HEK293 (cell line): ENCODE measurements around the gene LRP10.
A peak's percentile ranks its signal among the peaks of the same experiment; 100 is the strongest.

Source experiments
- GLI2 ChIP-seq: fragments of 450-650 bp; formaldehyde crosslinking; IDR thresholded peaks from 2 replicates; pipeline ENCODE4; 2017; ENCODE audit warnings: missing biosample characterization, missing genetic modification characterization, low read depth, borderline replicate concordance
- KLF10 ChIP-seq: fragments of 450-650 bp; IDR thresholded peaks from 2 replicates; pipeline ENCODE4 v1.5.1; 2018; ENCODE audit warnings: missing biosample characterization, mild to moderate bottlenecking, missing genetic modification characterization
- KLF17 ChIP-seq: fragments of 450-650 bp; formaldehyde crosslinking; IDR thresholded peaks from 2 replicates; pipeline ENCODE4 v1.5.1; 2016; ENCODE audit warnings: missing biosample characterization, missing genetic modification characterization
- PRDM1 ChIP-seq: fragments of 450-650 bp; formaldehyde crosslinking; IDR thresholded peaks from 2 replicates; pipeline ENCODE4; 2016; ENCODE audit warnings: missing biosample characterization, missing genetic modification characterization
- SCRT1 ChIP-seq: fragments of 450-650 bp; formaldehyde crosslinking; IDR thresholded peaks from 2 replicates; pipeline ENCODE4 v1.5.1; 2016; ENCODE audit warnings: missing biosample characterization, missing genetic modification characterization, borderline replicate concordance
- SP3 ChIP-seq: fragments of 450-650 bp; formaldehyde crosslinking; IDR thresholded peaks from 2 replicates; pipeline ENCODE4 v1.5.1; 2016; ENCODE audit warnings: missing biosample characterization, missing genetic modification characterization
- ZFP69B ChIP-seq: fragments of 450-650 bp; formaldehyde crosslinking; IDR thresholded peaks from 2 replicates; pipeline ENCODE4 v1.5.1; 2016; ENCODE audit warnings: missing biosample characterization, missing genetic modification characterization
- ZNF121 ChIP-seq: fragments of 450-650 bp; formaldehyde crosslinking; IDR thresholded peaks from 2 replicates; pipeline ENCODE4 v1.5.1; 2016; ENCODE audit warnings: missing biosample characterization, missing genetic modification characterization
- ZNF133 ChIP-seq: fragments of 450-650 bp; formaldehyde crosslinking; IDR thresholded peaks from 2 replicates; pipeline ENCODE4 v1.5.1; 2016; ENCODE audit warnings: missing biosample characterization, missing genetic modification characterization
- ZNF138 ChIP-seq: fragments of 450-650 bp; formaldehyde crosslinking; IDR thresholded peaks from 2 replicates; pipeline ENCODE4 v1.5.1; 2016; ENCODE audit warnings: missing biosample characterization, missing genetic modification characterization, borderline replicate concordance
- ZNF157 ChIP-seq: fragments of 450-650 bp; formaldehyde crosslinking; IDR thresholded peaks from 2 replicates; pipeline ENCODE4 v1.5.1; 2016; ENCODE audit warnings: missing biosample characterization, missing genetic modification characterization
- ZNF23 ChIP-seq: fragments of 450-650 bp; formaldehyde crosslinking; IDR thresholded peaks from 2 replicates; pipeline ENCODE4 v1.5.1; 2016; ENCODE audit warnings: missing biosample characterization, missing genetic modification characterization, borderline replicate concordance
- ZNF302 ChIP-seq: fragments of 450-650 bp; formaldehyde crosslinking; IDR thresholded peaks from 2 replicates; pipeline ENCODE4 v1.5.1; 2016; ENCODE audit warnings: missing biosample characterization, missing genetic modification characterization, low read depth
- ZNF350 ChIP-seq: fragments of 450-650 bp; formaldehyde crosslinking; IDR thresholded peaks from 2 replicates; pipeline ENCODE4 v1.5.0; 2017; ENCODE audit warnings: missing biosample characterization, mild to moderate bottlenecking, missing genetic modification characterization
- ZNF501 ChIP-seq: fragments of 450-650 bp; formaldehyde crosslinking; IDR thresholded peaks from 2 replicates; pipeline ENCODE4 v1.5.1; 2016; ENCODE audit warnings: missing biosample characterization, missing genetic modification characterization
- ZNF518A ChIP-seq: fragments of 450-650 bp; formaldehyde crosslinking; conservative IDR thresholded peaks from 2 replicates; pipeline ENCODE4 v1.5.1; 2016; ENCODE audit warnings: low read depth, missing biosample characterization, missing genetic modification characterization
- ZNF560 ChIP-seq: fragments of 450-650 bp; formaldehyde crosslinking; IDR thresholded peaks from 2 replicates; pipeline ENCODE4 v1.5.1; 2017; ENCODE audit warnings: missing biosample characterization, missing genetic modification characterization, borderline replicate concordance
- ZNF561 ChIP-seq: fragments of 450-650 bp; IDR thresholded peaks from 2 replicates; pipeline ENCODE4 v1.5.1; 2018; ENCODE audit warnings: missing biosample characterization, missing genetic modification characterization, borderline replicate concordance
- ZNF585B ChIP-seq: fragments of 450-650 bp; formaldehyde crosslinking; IDR thresholded peaks from 2 replicates; pipeline ENCODE4 v1.5.1; 2016; ENCODE audit warnings: missing biosample characterization, missing genetic modification characterization
- ZNF600 ChIP-seq: fragments of 450-650 bp; formaldehyde crosslinking; IDR thresholded peaks from 2 replicates; pipeline ENCODE4 v1.5.1; 2016; ENCODE audit warnings: missing biosample characterization, missing genetic modification characterization
- ZNF704 ChIP-seq: fragments of 450-650 bp; formaldehyde crosslinking; IDR thresholded peaks from 2 replicates; pipeline ENCODE4 v1.5.1; 2016; ENCODE audit warnings: missing biosample characterization, missing genetic modification characterization
- ZNF776 ChIP-seq: fragments of 450-650 bp; formaldehyde crosslinking; IDR thresholded peaks from 2 replicates; pipeline ENCODE4 v1.5.0; 2017; ENCODE audit warnings: missing biosample characterization, missing genetic modification characterization, borderline replicate concordance
- ZNF785 ChIP-seq: fragments of 450-650 bp; formaldehyde crosslinking; IDR thresholded peaks from 2 replicates; pipeline ENCODE4 v1.5.1; 2016; ENCODE audit warnings: missing biosample characterization, missing genetic modification characterization
- ZNF837 ChIP-seq: fragments of 450-650 bp; formaldehyde crosslinking; IDR thresholded peaks from 2 replicates; pipeline ENCODE4 v1.5.1; 2016; ENCODE audit warnings: missing biosample characterization, missing genetic modification characterization
- TF ChIP-seq, protein P1 (sequence below): fragments of 450-650 bp; formaldehyde crosslinking; IDR thresholded peaks from 2 replicates; pipeline ENCODE4 v1.5.1; 2016; ENCODE audit warnings: missing biosample characterization, missing genetic modification characterization
- TF ChIP-seq, protein P2 (sequence below): fragments of 450-650 bp; formaldehyde crosslinking; IDR thresholded peaks from 2 replicates; pipeline ENCODE4 v1.5.1; 2016; ENCODE audit warnings: missing biosample characterization, missing genetic modification characterization, borderline replicate concordance
- TF ChIP-seq, protein P3 (sequence below): fragments of 450-650 bp; formaldehyde crosslinking; IDR thresholded peaks from 2 replicates; pipeline ENCODE4 v1.5.0; 2017; ENCODE audit warnings: missing biosample characterization, missing genetic modification characterization, borderline replicate concordance

The LRP10 gene

DNA sequence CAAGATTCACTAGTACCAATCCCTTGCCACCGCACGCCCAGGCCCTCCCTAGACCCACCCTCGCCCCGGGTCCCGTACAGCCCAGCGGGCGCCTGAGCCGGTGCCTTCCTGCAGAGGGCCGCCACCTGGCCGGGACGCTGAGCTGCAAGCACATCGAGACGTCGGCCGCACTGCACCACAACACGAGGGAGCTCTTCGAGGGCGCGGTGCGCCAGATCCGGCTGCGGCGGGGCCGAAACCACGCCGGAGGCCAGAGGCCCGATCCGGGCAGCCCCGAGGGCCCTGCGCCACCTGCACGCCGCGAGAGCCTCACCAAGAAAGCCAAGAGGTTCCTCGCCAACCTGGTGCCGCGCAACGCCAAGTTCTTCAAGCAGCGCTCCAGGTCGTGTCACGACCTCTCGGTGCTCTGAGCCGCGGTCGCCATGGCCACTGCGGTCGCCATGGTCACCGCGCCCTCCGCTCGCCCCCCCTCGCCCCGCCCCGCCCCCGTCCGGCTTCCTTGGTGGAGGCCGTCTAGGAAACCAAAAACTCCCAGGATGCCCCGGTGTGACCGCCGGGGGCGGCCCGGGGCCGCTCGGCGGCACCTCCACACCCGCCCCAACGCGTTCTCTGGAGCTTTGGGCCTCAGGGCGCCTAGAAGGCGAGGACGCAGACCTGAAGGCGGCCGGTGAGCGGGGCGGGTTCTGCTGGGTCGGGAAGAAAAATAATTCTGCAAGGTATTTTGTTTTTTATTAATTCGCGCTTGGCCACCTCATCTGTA is 15.1 kb downstream of the LRP10 start (continued):
- TF ChIP-seq KLF17 (tag by site-specific recombination) (peak; percentile 54), ZNF501 (tag by site-specific recombination) (no peak), ZNF138 (tag by site-specific recombination) (no peak), ZNF518A (no peak), ZNF776 (tag by site-specific recombination) (no peak), ZNF121 (tag by site-specific recombination) (no peak), GLI2 (no peak), ZNF133 (tag by site-specific recombination) (no peak), ZNF561 (no peak), ZNF302 (tag by site-specific recombination) (no peak), PRDM1 (tag by site-specific recombination) (no peak), ZNF585B (tag by site-specific recombination) (no peak), ZNF837 (tag by site-specific recombination) (no peak), KLF10 (no peak), ZNF157 (tag by site-specific recombination) (no peak), ZNF23 (tag by site-specific recombination) (no peak), ZNF560 (tag by site-specific recombination) (no peak), SCRT1 (tag by site-specific recombination) (no peak), ZFP69B (no peak), ZNF600 (tag by site-specific recombination) (peak; percentile 80), ZNF350 (tag by site-specific recombination) (no peak), SP3 (peak; percentile 40), ZNF704 (no peak), ZNF785 (tag by site-specific recombination) (no peak)
- TF ChIP-seq, protein P1, sequence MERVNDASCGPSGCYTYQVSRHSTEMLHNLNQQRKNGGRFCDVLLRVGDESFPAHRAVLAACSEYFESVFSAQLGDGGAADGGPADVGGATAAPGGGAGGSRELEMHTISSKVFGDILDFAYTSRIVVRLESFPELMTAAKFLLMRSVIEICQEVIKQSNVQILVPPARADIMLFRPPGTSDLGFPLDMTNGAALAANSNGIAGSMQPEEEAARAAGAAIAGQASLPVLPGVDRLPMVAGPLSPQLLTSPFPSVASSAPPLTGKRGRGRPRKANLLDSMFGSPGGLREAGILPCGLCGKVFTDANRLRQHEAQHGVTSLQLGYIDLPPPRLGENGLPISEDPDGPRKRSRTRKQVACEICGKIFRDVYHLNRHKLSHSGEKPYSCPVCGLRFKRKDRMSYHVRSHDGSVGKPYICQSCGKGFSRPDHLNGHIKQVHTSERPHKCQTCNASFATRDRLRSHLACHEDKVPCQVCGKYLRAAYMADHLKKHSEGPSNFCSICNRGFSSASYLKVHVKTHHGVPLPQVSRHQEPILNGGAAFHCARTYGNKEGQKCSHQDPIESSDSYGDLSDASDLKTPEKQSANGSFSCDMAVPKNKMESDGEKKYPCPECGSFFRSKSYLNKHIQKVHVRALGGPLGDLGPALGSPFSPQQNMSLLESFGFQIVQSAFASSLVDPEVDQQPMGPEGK (tag by site-specific recombination): peak; percentile 86
- TF ChIP-seq, protein P2, sequence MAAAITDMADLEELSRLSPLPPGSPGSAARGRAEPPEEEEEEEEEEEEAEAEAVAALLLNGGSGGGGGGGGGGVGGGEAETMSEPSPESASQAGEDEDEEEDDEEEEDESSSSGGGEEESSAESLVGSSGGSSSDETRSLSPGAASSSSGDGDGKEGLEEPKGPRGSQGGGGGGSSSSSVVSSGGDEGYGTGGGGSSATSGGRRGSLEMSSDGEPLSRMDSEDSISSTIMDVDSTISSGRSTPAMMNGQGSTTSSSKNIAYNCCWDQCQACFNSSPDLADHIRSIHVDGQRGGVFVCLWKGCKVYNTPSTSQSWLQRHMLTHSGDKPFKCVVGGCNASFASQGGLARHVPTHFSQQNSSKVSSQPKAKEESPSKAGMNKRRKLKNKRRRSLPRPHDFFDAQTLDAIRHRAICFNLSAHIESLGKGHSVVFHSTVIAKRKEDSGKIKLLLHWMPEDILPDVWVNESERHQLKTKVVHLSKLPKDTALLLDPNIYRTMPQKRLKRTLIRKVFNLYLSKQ (tag by site-specific recombination): no peak
- TF ChIP-seq, protein P3, sequence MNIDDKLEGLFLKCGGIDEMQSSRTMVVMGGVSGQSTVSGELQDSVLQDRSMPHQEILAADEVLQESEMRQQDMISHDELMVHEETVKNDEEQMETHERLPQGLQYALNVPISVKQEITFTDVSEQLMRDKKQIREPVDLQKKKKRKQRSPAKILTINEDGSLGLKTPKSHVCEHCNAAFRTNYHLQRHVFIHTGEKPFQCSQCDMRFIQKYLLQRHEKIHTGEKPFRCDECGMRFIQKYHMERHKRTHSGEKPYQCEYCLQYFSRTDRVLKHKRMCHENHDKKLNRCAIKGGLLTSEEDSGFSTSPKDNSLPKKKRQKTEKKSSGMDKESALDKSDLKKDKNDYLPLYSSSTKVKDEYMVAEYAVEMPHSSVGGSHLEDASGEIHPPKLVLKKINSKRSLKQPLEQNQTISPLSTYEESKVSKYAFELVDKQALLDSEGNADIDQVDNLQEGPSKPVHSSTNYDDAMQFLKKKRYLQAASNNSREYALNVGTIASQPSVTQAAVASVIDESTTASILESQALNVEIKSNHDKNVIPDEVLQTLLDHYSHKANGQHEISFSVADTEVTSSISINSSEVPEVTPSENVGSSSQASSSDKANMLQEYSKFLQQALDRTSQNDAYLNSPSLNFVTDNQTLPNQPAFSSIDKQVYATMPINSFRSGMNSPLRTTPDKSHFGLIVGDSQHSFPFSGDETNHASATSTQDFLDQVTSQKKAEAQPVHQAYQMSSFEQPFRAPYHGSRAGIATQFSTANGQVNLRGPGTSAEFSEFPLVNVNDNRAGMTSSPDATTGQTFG (tag by site-specific recombination): no peak
